CD4-positive, alpha-beta T cell treated with Interleukin-4 for 1 hour (primary cell): ENCODE data around the gene CCND3.

Experiments used
- DNase-seq, 2 donors: peaks; one replicate each; pipeline ENCODE4 v3.0.0-alpha.2; 2020 to 2022

Gene CCND3

GRCh38 chr6:41941280-41942066, at the start of gene CCND3:
Gene CCND3, minus strand, starts transcription at chr6:41941808. Its CDS starts 159 bp downstream, at chr6:41941649.
- peak; percentile 81 to 83 for DNase-seq

DNA sequence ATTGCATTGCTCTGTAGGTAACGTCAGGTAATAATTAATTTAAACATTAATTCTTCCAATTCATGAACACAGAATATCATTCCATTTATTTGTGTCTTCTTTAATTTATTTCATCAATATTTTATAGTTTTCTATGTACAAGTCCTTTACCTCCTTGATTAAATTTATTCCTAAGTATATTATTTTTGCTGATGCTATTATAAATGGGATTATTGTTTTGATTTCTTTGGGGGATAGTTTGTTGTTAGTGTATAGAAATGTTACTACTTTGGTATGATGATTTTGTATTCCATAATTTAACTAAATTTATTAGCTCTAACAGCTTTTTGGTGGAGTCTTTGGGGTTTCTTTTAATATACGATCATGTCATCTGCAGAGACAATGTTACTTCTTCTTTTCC, 44.7 kb upstream of the CCND3 start:
- DNase-seq = no peak

DNA sequence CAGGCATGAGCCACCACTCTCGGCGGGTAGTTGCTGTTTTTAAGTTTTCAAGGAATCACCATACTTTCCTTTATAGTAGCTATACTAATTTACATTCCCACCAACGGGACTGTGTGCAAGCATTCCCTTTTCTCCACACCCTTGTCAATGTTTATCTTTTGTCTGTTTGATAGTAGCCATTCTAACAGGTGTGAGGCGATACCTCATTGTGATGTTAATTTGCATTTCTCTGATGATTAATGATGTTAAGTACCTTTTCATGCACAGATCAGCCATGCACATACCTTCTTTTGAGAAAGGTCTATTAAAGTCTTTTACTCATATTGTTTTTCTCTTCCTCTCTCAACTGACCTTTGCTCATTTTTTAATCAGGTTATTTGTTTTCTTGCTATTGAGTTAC, 43.0 kb upstream of the CCND3 start:
- no peak for DNase-seq

GRCh38 chr6:41976794-41977484, 35.3 kb upstream of the CCND3 start:
- no peak for DNase-seq

DNA sequence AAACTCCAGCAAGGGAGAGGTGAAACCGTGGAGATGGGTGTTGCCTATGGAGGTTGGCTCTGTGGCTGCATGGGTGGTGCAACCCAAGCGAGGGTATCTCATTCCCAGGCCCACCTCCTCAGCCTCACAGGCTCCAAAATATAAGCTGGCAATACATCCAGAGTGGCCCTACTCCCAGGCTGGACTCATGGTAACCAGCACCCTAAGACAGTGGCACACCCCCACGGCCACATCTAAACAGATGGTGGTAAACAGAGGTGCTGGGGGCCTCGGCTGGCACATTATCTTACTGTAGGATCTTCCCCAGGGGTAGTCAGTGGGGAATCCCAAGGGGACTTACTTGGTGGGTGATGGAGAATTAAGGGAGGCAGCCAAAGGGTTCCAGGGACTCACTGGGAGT, 33.7 kb upstream of the CCND3 start:
- DNase-seq = no peak

DNA sequence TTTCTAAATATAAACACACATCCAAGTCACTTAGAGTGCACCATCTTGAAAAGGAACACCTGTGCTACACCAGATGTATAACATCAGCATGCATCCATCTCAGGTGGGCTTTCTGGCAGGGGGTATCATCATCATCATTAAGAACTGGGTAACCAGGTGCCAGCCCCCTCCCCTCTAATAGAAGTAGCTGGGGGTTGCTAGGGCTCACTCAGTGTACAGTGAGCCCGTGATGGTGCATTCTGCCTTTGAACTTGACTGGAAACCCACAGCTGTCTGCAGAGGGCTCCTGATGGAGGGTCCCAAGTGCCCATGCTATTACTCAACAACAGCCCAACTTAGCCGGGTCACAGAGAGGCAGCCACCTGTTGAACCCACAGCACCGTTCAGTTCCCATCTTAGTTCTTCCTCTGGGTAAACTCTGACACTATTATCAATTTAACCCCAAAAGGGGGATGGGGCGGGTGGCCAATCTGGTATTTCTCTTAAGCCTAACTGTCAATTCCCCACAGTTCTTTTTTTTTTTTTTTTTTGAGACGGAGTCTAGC, 32.7 kb upstream of the CCND3 start:
- DNase-seq = no peak

GRCh38 chr6:41972826-41973225, 31.2 kb upstream of the CCND3 start:
- DNase-seq = no peak

GRCh38 chr6:41970436-41970846, 28.8 kb upstream of the CCND3 start:
- peak; percentile 15 to 70 for DNase-seq

- no peak for DNase-seq
These were observed 26.0 kb upstream of the CCND3 start for GRCh38 chr6:41967312-41968287.

DNA sequence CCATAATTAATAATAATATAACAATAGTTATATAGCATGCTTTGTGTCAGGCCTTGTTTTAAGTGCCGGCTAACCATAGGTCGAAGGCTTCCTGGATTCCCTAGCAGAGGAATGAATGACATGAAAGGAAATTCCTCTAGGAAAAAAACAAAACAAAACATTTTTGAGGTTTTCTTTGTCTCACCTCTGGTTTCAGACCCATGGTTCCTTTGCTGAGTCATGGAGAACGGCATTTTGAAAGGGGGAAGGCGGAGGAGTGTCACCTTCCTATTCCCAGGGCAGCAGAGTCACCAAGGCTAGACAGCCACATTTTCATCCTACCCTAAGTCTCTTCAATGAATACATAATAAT, 25.3 kb upstream of the CCND3 start:
- no peak for DNase-seq

- DNase-seq = no peak
These were observed 24.8 kb upstream of the CCND3 start for GRCh38 chr6:41966214-41966920.

DNA sequence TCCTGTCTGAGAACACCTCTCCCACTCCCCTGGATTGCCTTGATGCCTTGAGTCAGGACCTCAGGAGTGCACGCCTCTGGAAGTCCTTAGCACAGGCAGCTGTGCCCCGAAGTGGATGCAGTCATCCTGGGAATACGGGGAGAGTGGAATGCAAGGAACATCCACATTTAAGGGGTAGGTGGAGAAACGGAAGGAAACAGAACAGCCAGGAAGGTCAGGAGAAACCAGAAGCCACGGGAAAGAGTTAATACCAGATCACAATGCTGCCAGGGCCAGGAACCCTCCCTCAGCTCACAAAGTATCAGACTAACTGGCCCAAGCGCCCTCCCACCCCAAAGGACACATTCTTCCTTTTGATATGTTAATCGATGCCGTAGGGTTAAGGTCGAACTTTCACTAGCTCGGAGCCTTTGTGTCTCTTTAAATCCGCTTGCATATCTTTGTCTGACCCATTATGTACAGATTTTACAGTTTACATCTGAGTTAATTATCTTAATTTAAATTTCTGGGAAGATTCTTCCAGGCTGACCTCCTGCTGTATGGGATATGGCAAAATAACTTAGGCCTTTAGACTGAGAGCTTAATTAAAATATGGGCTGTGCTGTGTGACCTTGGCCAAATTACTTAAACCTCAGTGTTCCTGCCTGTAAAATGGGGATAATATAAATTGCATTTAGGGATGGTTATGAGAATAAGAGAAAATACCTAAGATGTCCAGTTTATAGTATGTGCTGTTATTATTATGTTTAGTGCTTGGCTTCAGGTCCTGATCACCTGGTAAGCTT, 24.0 kb upstream of the CCND3 start:
- DNase-seq = no peak

DNA sequence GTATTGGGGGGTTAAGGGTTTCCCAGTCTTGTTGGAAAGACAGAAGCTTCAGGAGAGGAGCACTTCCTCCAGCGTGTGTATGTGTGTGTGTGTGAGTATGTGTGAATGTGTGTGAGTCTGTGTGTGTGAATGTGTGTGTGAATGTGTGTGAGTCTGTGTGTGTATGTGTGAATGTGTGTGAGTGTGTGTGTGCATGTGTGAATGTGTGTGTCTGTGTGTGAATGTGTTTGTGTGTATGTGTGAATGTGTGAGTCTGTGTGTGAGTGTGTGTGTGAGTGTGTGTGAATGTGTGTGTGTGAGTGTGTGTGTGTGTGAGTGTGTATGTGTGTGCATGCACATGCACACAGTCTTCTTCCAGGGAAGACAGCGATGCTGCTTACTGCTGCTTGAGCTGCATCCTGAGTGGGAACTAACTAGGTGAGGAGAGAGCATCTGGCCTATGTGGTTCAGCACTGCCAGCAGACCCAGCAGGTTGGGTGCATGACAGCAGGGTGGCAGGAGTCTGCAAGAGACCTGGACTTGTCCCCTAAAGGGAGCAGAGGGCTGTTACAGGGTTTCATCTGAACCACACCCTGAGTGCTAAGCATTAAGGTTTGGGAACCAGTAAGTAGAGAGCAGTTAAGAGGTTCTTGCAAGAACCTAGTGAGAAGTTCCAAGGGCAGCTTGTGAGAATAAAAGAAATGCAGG, 22.7 kb upstream of the CCND3 start:
- no peak for DNase-seq

DNA sequence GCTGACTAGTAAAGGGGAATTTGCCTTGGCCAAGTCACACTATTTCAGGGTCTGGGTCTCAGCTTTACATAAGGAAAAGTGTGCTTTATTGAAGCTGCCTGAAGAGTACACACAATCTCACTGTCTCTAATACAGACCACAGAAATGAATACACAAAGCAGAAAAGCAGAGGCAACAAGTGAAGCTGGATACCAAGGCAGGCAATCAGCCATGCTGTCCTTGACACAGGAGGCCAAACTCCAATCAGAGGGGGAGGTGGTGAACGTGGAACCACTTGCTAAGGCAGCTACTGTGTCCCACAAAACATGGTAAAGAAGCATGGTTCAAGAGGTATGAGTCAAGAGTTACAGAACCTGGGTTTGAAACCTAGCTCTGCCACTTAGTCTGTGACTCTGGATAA, 21.8 kb upstream of the CCND3 start:
- no peak for DNase-seq

GRCh38 chr6:41960028-41960427, 18.4 kb upstream of the CCND3 start:
- DNase-seq = no peak

- no peak for DNase-seq
These were observed 16.6 kb upstream of the CCND3 start for GRCh38 chr6:41958022-41958856.

DNA sequence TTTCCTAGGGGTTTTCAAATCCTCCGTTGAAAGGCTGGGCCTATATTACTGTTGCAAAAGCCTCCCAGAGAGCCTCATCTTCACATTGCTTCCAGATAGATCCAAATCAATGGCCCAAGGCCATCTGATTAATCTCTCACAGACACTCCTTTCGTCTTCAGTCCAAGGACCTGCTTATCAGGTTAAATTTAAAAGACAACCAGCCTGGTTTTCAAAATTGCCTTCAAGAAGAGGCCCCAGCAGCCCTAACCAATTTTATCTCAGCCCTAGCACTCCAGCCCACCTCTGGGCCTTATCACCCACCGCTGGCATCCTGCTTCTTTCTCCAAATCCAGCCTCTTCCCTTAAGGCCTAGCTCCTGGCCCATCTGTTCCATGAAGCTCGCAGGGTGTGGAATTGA, 15.5 kb upstream of the CCND3 start:
- DNase-seq = no peak

DNA sequence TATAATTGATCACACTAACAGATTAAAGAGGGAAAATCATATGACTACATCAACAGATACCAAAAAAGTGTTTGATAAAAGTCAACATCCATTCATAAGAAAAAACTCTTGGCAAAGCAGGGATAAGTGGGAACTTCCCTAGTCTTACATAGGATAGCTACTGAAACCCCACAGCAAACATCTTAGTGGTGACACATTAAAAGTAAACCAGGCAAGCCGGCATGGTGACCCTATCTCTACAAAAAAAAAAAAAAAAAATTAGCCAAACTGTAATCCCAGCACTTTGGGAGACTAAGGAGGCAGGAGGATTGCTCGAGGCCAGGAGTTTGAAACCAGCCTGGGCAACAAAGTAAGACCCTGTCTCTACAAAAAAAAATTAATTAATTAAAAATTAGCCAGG, 13.8 kb upstream of the CCND3 start:
- no peak for DNase-seq

GRCh38 chr6:41954668-41955067, 13.1 kb upstream of the CCND3 start:
- DNase-seq = no peak
